SK-N-SH treated with all-trans-retinoic acid at 6 μM for 48 hours (cell line): Measurements from ENCODE around the gene SPECC1.

Experiments used
- GLIS3 ChIP-seq: fragments of 250-450 bp; sonication (Bioruptor Pico); IDR thresholded peaks from 2 replicates; pipeline ENCODE4 v1.5.0; 2020; ENCODE audit warnings: mild to moderate bottlenecking, moderate library complexity
- OSR1 ChIP-seq: fragments of 250-450 bp; sonication (Bioruptor Pico); IDR thresholded peaks from 2 replicates; pipeline ENCODE4 v1.8.0; 2022; ENCODE audit warnings: moderate library complexity, mild to moderate bottlenecking, inconsistent platforms
- SNAI2 ChIP-seq: fragments of 250-450 bp; sonication (Bioruptor Pico); IDR thresholded peaks from 2 replicates; pipeline ENCODE4 v1.5.0; 2020; ENCODE audit warnings: mild to moderate bottlenecking, moderate library complexity
- TSHZ2 ChIP-seq: fragments of 250-450 bp; sonication (Bioruptor Pico); IDR thresholded peaks from 2 replicates; pipeline ENCODE4 v1.5.0; 2020; ENCODE audit warnings: mild to moderate bottlenecking, moderate library complexity
- ZFP3 ChIP-seq: fragments of 250-450 bp; sonication (Bioruptor Pico); IDR thresholded peaks from 2 replicates; pipeline ENCODE4 v1.5.0; 2020; ENCODE audit warnings: mild to moderate bottlenecking, moderate library complexity
- ZFP30 ChIP-seq: fragments of 450-650 bp; formaldehyde crosslinking; IDR thresholded peaks from 2 replicates; pipeline ENCODE4 v1.5.0; 2022; ENCODE audit warnings: mild to moderate bottlenecking, moderate library complexity
- ZNF8 ChIP-seq: fragments of 450-650 bp; formaldehyde crosslinking; IDR thresholded peaks from 2 replicates; pipeline ENCODE4 v1.5.0; 2020; ENCODE audit warnings: mild to moderate bottlenecking, moderate library complexity
- TF ChIP-seq, protein P1 (sequence below): fragments of 250-450 bp; sonication (Bioruptor Pico); IDR thresholded peaks from 2 replicates; pipeline ENCODE4 v1.5.1; 2020; ENCODE audit warnings: low read depth, mild to moderate bottlenecking, moderate library complexity
- TF ChIP-seq, protein P2 (sequence below): fragments of 250-450 bp; sonication (Bioruptor Pico); IDR thresholded peaks from 2 replicates; pipeline ENCODE4 v1.5.1; 2021; ENCODE audit warnings: mild to moderate bottlenecking, moderate library complexity
- TF ChIP-seq, protein P3 (sequence below): fragments of 250-450 bp; sonication (Bioruptor Pico); IDR thresholded peaks from 2 replicates; pipeline ENCODE4 v1.8.0; 2020; ENCODE audit warnings: mild to moderate bottlenecking, moderate library complexity, borderline replicate concordance

DNA sequence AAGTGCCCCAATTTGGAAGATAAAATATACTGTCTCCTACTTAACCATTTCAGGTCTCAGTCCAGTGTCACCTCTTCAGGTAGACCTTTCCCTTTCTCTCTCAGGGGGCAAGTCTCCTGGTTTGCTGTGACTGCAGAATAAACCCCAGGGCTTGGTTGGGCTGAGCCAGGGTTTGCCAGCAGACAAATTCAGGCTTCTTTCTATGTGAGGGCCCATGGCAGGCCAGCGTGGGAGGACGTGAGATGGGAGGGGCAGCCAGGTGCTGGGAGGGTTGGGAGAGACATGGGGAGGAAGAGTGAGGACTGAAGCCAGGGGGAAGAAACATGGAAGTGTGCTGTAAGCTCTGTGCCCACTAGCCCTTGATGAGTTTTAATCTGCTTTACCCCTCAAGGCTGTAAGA is 163.2 kb downstream of the SPECC1 start:
- TF ChIP-seq ZFP3 (CRISPR knock-in tag) = no peak
- no peak for TF ChIP-seq GLIS3 (CRISPR knock-in tag)
- no peak for TF ChIP-seq ZFP30 (CRISPR knock-in tag)
- no peak for TF ChIP-seq SNAI2
- TF ChIP-seq, protein P1, sequence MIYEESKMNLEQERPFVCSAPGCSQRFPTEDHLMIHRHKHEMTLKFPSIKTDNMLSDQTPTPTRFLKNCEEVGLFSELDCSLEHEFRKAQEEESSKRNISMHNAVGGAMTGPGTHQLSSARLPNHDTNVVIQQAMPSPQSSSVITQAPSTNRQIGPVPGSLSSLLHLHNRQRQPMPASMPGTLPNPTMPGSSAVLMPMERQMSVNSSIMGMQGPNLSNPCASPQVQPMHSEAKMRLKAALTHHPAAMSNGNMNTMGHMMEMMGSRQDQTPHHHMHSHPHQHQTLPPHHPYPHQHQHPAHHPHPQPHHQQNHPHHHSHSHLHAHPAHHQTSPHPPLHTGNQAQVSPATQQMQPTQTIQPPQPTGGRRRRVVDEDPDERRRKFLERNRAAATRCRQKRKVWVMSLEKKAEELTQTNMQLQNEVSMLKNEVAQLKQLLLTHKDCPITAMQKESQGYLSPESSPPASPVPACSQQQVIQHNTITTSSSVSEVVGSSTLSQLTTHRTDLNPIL (CRISPR knock-in tag) = no peak
- TF ChIP-seq OSR1 (CRISPR knock-in tag) = no peak
- no peak for TF ChIP-seq TSHZ2 (CRISPR knock-in tag)
- TF ChIP-seq, protein P2, sequence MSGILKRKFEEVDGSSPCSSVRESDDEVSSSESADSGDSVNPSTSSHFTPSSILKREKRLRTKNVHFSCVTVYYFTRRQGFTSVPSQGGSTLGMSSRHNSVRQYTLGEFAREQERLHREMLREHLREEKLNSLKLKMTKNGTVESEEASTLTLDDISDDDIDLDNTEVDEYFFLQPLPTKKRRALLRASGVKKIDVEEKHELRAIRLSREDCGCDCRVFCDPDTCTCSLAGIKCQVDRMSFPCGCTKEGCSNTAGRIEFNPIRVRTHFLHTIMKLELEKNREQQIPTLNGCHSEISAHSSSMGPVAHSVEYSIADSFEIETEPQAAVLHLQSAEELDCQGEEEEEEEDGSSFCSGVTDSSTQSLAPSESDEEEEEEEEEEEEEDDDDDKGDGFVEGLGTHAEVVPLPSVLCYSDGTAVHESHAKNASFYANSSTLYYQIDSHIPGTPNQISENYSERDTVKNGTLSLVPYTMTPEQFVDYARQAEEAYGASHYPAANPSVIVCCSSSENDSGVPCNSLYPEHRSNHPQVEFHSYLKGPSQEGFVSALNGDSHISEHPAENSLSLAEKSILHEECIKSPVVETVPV = no peak
- TF ChIP-seq, protein P3, sequence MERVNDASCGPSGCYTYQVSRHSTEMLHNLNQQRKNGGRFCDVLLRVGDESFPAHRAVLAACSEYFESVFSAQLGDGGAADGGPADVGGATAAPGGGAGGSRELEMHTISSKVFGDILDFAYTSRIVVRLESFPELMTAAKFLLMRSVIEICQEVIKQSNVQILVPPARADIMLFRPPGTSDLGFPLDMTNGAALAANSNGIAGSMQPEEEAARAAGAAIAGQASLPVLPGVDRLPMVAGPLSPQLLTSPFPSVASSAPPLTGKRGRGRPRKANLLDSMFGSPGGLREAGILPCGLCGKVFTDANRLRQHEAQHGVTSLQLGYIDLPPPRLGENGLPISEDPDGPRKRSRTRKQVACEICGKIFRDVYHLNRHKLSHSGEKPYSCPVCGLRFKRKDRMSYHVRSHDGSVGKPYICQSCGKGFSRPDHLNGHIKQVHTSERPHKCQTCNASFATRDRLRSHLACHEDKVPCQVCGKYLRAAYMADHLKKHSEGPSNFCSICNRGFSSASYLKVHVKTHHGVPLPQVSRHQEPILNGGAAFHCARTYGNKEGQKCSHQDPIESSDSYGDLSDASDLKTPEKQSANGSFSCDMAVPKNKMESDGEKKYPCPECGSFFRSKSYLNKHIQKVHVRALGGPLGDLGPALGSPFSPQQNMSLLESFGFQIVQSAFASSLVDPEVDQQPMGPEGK (CRISPR knock-in tag) = no peak
- TF ChIP-seq ZNF8 (CRISPR knock-in tag) = no peak
